ENCODE measurements around the gene FILIP1L. TPM values are rescaled to one million over a fixed set of nuclear protein-coding genes. Genes with fewer than 3 reads are reported as not detected.

Gene FILIP1L
- total and polyA plus RNA-seq, 4 donors: 4.8 to 18.7 (median 6.7) TPM

GRCh38 chr3:100151024-100151707 lies 36.9 kb upstream of the FILIP1L start:
- DNase-seq (ENCODE audit: low read depth in 4 of 6, low spot score in 6 of 6): no peak
- H3K4me1 ChIP-seq (ENCODE audit: control insufficient read depth, insufficient read depth, low read length): no peaks in the 10 kb centered on the region
- no peak overlapping the region for H3K27ac ChIP-seq (ENCODE audit: low read depth, low read length)
- H3K36me3 ChIP-seq (ENCODE audit: control insufficient read depth, insufficient read depth, low read length): no peaks in the 10 kb centered on the region
- H3K27me3 ChIP-seq (ENCODE audit: control insufficient read depth, insufficient read depth, low read length): no peaks in the 10 kb centered on the region
- 82% methylated on average over 7 of the region's 8 CpGs for WGBS (ENCODE audit: insufficient coverage)
- no peak overlapping the region for H3K4me3 ChIP-seq (ENCODE audit: low read depth, low read length)
- H3K9me3 ChIP-seq (ENCODE audit: control insufficient read depth, insufficient read depth, low read length): peaks cover 3% of the 10 kb centered on the region

GRCh38 chr3:100150473-100150872 lies 36.2 kb upstream of the FILIP1L start:
- WGBS (ENCODE audit: insufficient coverage): no CpG with 5 or more reads among the region's 1 CpG
- DNase-seq (ENCODE audit: low read depth in 4 of 6, low spot score in 6 of 6): peak in 1 of 6 donors; percentile 8
- Histone ChIP-seq H3K4me3 (ENCODE audit: low read depth, low read length) (no peak overlapping the region), H3K27me3 (ENCODE audit: control insufficient read depth, insufficient read depth, low read length) (no peaks in the 10 kb centered on the region), H3K27ac (ENCODE audit: low read depth, low read length) (no peak overlapping the region), H3K36me3 (ENCODE audit: control insufficient read depth, insufficient read depth, low read length) (no peaks in the 10 kb centered on the region), H3K9me3 (ENCODE audit: control insufficient read depth, insufficient read depth, low read length) (no peaks in the 10 kb centered on the region), H3K4me1 (ENCODE audit: control insufficient read depth, insufficient read depth, low read length) (no peaks in the 10 kb centered on the region)

GRCh38 chr3:100149713-100150415 lies 35.6 kb upstream of the FILIP1L start:
- 100% methylated on average over 1 of the region's 6 CpGs for WGBS (ENCODE audit: insufficient coverage)
- Histone ChIP-seq H3K4me1 (ENCODE audit: control insufficient read depth, insufficient read depth, low read length) (no peaks in the 10 kb centered on the region), H3K4me3 (ENCODE audit: low read depth, low read length) (no peak overlapping the region), H3K9me3 (ENCODE audit: control insufficient read depth, insufficient read depth, low read length) (no peaks in the 10 kb centered on the region), H3K27me3 (ENCODE audit: control insufficient read depth, insufficient read depth, low read length) (no peaks in the 10 kb centered on the region), H3K27ac (ENCODE audit: low read depth, low read length) (no peak overlapping the region), H3K36me3 (ENCODE audit: control insufficient read depth, insufficient read depth, low read length) (no peaks in the 10 kb centered on the region)
- DNase-seq (ENCODE audit: low read depth in 4 of 6, low spot score in 6 of 6): no peak

- Histone ChIP-seq H3K4me1 (ENCODE audit: control insufficient read depth, insufficient read depth, low read length) (no peaks in the 10 kb centered on the region), H3K4me3 (ENCODE audit: low read depth, low read length) (no peak overlapping the region), H3K36me3 (ENCODE audit: control insufficient read depth, insufficient read depth, low read length) (no peaks in the 10 kb centered on the region), H3K9me3 (ENCODE audit: control insufficient read depth, insufficient read depth, low read length) (no peaks in the 10 kb centered on the region), H3K27me3 (ENCODE audit: control insufficient read depth, insufficient read depth, low read length) (no peaks in the 10 kb centered on the region), H3K27ac (ENCODE audit: low read depth, low read length) (no peak overlapping the region)
- WGBS (ENCODE audit: insufficient coverage): 82% methylated on average over 1 of the region's 2 CpGs
- DNase-seq (ENCODE audit: low read depth in 4 of 6, low spot score in 6 of 6): no peak
These were observed 34.8 kb upstream of the FILIP1L start for GRCh38 chr3:100149130-100149529.

- H3K4me3 ChIP-seq (ENCODE audit: low read depth, low read length): no peak overlapping the region
- 100% methylated on average over 1 of the region's 1 CpG for WGBS (ENCODE audit: insufficient coverage)
- DNase-seq (ENCODE audit: low read depth in 4 of 6, low spot score in 6 of 6): no peak
- no peak overlapping the region for H3K27ac ChIP-seq (ENCODE audit: low read depth, low read length)
- H3K9me3 ChIP-seq (ENCODE audit: control insufficient read depth, insufficient read depth, low read length): no peaks in the 10 kb centered on the region
- H3K4me1 ChIP-seq (ENCODE audit: control insufficient read depth, insufficient read depth, low read length): no peaks in the 10 kb centered on the region
- H3K27me3 ChIP-seq (ENCODE audit: control insufficient read depth, insufficient read depth, low read length): no peaks in the 10 kb centered on the region
- H3K36me3 ChIP-seq (ENCODE audit: control insufficient read depth, insufficient read depth, low read length): no peaks in the 10 kb centered on the region
These were observed 30.1 kb upstream of the FILIP1L start for GRCh38 chr3:100144255-100144866.

- no peak for DNase-seq (ENCODE audit: low read depth in 4 of 6, low spot score in 6 of 6)
- H3K27me3 ChIP-seq (ENCODE audit: control insufficient read depth, insufficient read depth, low read length): no peaks in the 10 kb centered on the region
- H3K4me1 ChIP-seq (ENCODE audit: control insufficient read depth, insufficient read depth, low read length): no peaks in the 10 kb centered on the region
- WGBS (ENCODE audit: insufficient coverage): 100% methylated on average over 1 of the region's 1 CpG
- H3K36me3 ChIP-seq (ENCODE audit: control insufficient read depth, insufficient read depth, low read length): no peaks in the 10 kb centered on the region
- H3K27ac ChIP-seq (ENCODE audit: low read depth, low read length): no peak overlapping the region
- no peak overlapping the region for H3K4me3 ChIP-seq (ENCODE audit: low read depth, low read length)
- no peaks in the 10 kb centered on the region for H3K9me3 ChIP-seq (ENCODE audit: control insufficient read depth, insufficient read depth, low read length)
These were observed 27.3 kb upstream of the FILIP1L start for GRCh38 chr3:100141586-100141985.

- Histone ChIP-seq H3K4me1 (ENCODE audit: control insufficient read depth, insufficient read depth, low read length) (no peaks in the 10 kb centered on the region), H3K27ac (ENCODE audit: low read depth, low read length) (no peak overlapping the region), H3K4me3 (ENCODE audit: low read depth, low read length) (no peak overlapping the region), H3K27me3 (ENCODE audit: control insufficient read depth, insufficient read depth, low read length) (no peaks in the 10 kb centered on the region), H3K9me3 (ENCODE audit: control insufficient read depth, insufficient read depth, low read length) (no peaks in the 10 kb centered on the region), H3K36me3 (ENCODE audit: control insufficient read depth, insufficient read depth, low read length) (no peaks in the 10 kb centered on the region)
- WGBS (ENCODE audit: insufficient coverage): no CpG with 5 or more reads among the region's 1 CpG
- no peak for DNase-seq (ENCODE audit: low read depth in 4 of 6, low spot score in 6 of 6)
These were observed 26.7 kb upstream of the FILIP1L start for GRCh38 chr3:100140976-100141375.

GRCh38 chr3:100136921-100137320 lies 22.6 kb upstream of the FILIP1L start:
- WGBS (ENCODE audit: insufficient coverage): 80% methylated on average over 1 of the region's 1 CpG
- no peaks in the 10 kb centered on the region for H3K9me3 ChIP-seq (ENCODE audit: control insufficient read depth, insufficient read depth, low read length)
- no peaks in the 10 kb centered on the region for H3K36me3 ChIP-seq (ENCODE audit: control insufficient read depth, insufficient read depth, low read length)
- DNase-seq (ENCODE audit: low read depth in 4 of 6, low spot score in 6 of 6): peak in 1 of 6 donors; percentile 68
- no peaks in the 10 kb centered on the region for H3K27me3 ChIP-seq (ENCODE audit: control insufficient read depth, insufficient read depth, low read length)
- no peaks in the 10 kb centered on the region for H3K4me1 ChIP-seq (ENCODE audit: control insufficient read depth, insufficient read depth, low read length)
- peak overlapping the region; percentile 58 for H3K27ac ChIP-seq (ENCODE audit: low read depth, low read length)
- no peak overlapping the region for H3K4me3 ChIP-seq (ENCODE audit: low read depth, low read length)

- H3K9me3 ChIP-seq (ENCODE audit: control insufficient read depth, insufficient read depth, low read length): no peaks in the 10 kb centered on the region
- WGBS (ENCODE audit: insufficient coverage): no CpG with 5 or more reads among the region's 6 CpGs
- no peak overlapping the region for H3K4me3 ChIP-seq (ENCODE audit: low read depth, low read length)
- no peaks in the 10 kb centered on the region for H3K4me1 ChIP-seq (ENCODE audit: control insufficient read depth, insufficient read depth, low read length)
- H3K27me3 ChIP-seq (ENCODE audit: control insufficient read depth, insufficient read depth, low read length): no peaks in the 10 kb centered on the region
- no peak overlapping the region for H3K27ac ChIP-seq (ENCODE audit: low read depth, low read length)
- H3K36me3 ChIP-seq (ENCODE audit: control insufficient read depth, insufficient read depth, low read length): no peaks in the 10 kb centered on the region
- DNase-seq (ENCODE audit: low read depth in 4 of 6, low spot score in 6 of 6): no peak
These were observed 16.9 kb upstream of the FILIP1L start for GRCh38 chr3:100131241-100131640.
